OCI-LY1 (cell line): Measurements from ENCODE around the gene EVA1C.

Source experiments
- H2AFZ ChIP-seq: fragments of 200-600 bp; sonication (generic), shearing (Covaris generic); 2 replicates; pipeline ENCODE4 v1.6.0; 2014; ENCODE audit warnings: antibody characterized with exemption, mild to moderate bottlenecking, low read length
- H3F3A ChIP-seq: fragments of 200-600 bp; sonication (generic), shearing (Covaris generic); 2 replicates; pipeline ENCODE4 v1.6.0; 2014; ENCODE audit warnings: mild to moderate bottlenecking, antibody characterized with exemption, low read length, moderate library complexity; ENCODE audit not compliant: insufficient read depth
- H3K27ac ChIP-seq: fragments of 200-600 bp; sonication (generic); 2 replicates; pipeline ENCODE4 v1.5.1; 2014; ENCODE audit warnings: low read length, mixed run types, mild to moderate bottlenecking, low read depth; ENCODE audit not compliant: poor library complexity, severe bottlenecking
- H3K27me3 ChIP-seq: fragments of 200-600 bp; sonication (generic); 2 replicates; pipeline ENCODE4 v1.6.0; 2014; ENCODE audit warnings: antibody characterized with exemption, mild to moderate bottlenecking, low read length, moderate library complexity; ENCODE audit not compliant: insufficient read depth
- H3K36me3 ChIP-seq: fragments of 200-600 bp; sonication (generic); 2 replicates; pipeline ENCODE4 v1.6.1; 2014; ENCODE audit warnings: mild to moderate bottlenecking, antibody characterized with exemption, low read length, moderate library complexity, mixed read lengths; ENCODE audit not compliant: insufficient read depth
- H3K4me1 ChIP-seq: fragments of 200-600 bp; sonication (generic); 2 replicates; pipeline ENCODE4 v1.5.1; 2014; ENCODE audit warnings: mild to moderate bottlenecking, low read length, moderate library complexity; ENCODE audit not compliant: insufficient read depth, severe bottlenecking
- H3K4me2 ChIP-seq: fragments of 200-600 bp; sonication (generic), shearing (Covaris generic); 2 replicates; pipeline ENCODE4 v1.6.1; 2014; ENCODE audit warnings: low read length
- H3K4me3 ChIP-seq: fragments of 200-600 bp; sonication (generic); 2 replicates; pipeline ENCODE4 v1.5.1; 2014; ENCODE audit warnings: low read length, low read depth, mild to moderate bottlenecking, mixed read lengths; ENCODE audit not compliant: poor library complexity, severe bottlenecking
- H3K79me2 ChIP-seq: fragments of 200-600 bp; shearing (Covaris generic); 2 replicates; pipeline ENCODE4 v1.6.1; 2016; ENCODE audit warnings: mixed run types, low read length, mixed read lengths; ENCODE audit not compliant: insufficient read depth
- H3K9ac ChIP-seq: fragments of 200-600 bp; sonication (generic), shearing (Covaris generic); 2 replicates; pipeline ENCODE4 v1.6.1; 2014; ENCODE audit warnings: mild to moderate bottlenecking, low read length, mixed read lengths
- H3K9me2 ChIP-seq: fragments of 200-600 bp; sonication (generic), shearing (Covaris generic); 2 replicates; pipeline ENCODE4 v1.6.1; 2014; ENCODE audit warnings: low read depth, mild to moderate bottlenecking, low read length, mixed read lengths
- H3K9me3 ChIP-seq: fragments of 200-600 bp; shearing (Covaris generic); 2 replicates; pipeline ENCODE4 v1.6.1; 2014; ENCODE audit warnings: low read length, mixed read lengths
- H4K20me1 ChIP-seq: fragments of 200-600 bp; sonication (generic), shearing (Covaris generic); 2 replicates; pipeline ENCODE4 v1.6.0; 2016; ENCODE audit warnings: mild to moderate bottlenecking, low read length; ENCODE audit not compliant: insufficient read depth
- CTCF ChIP-seq: fragments of 200-600 bp; sonication (generic), shearing (Covaris generic); IDR thresholded peaks from 2 replicates; pipeline ENCODE4 v1.5.1; 2017; ENCODE audit warnings: mild to moderate bottlenecking, antibody characterized with exemption, low read length, moderate library complexity, mixed read lengths
- EZH2 ChIP-seq: fragments of 200-600 bp; sonication (generic), shearing (Covaris generic); IDR thresholded peaks from 2 replicates; pipeline ENCODE4 v1.8.0; 2017; ENCODE audit warnings: borderline replicate concordance, mixed run types, mild to moderate bottlenecking, antibody characterized with exemption, low read length, moderate library complexity, mixed read lengths

Gene EVA1C

GRCh38 chr21:32477424-32477745 is 64.9 kb downstream of the EVA1C start:
- H3K27ac ChIP-seq = no peak overlapping the region

GRCh38 chr21:32481875-32482408 is 69.4 kb downstream of the EVA1C start:
- no peak overlapping the region for H2AFZ ChIP-seq

More at GRCh38 chr21:32477424-32477745, 64.9 kb downstream of the EVA1C start:
- H3K9me2 ChIP-seq = no peaks in the 10 kb centered on the region
- no peaks in the 10 kb centered on the region for H3K79me2 ChIP-seq
- H3K4me2 ChIP-seq = no peak overlapping the region
- no peak for TF ChIP-seq EZH2
- TF ChIP-seq CTCF = no peak
- H3K9ac ChIP-seq = no peak overlapping the region
- no peaks in the 10 kb centered on the region for H4K20me1 ChIP-seq
- no peak overlapping the region for H3K4me3 ChIP-seq
- H3K27me3 ChIP-seq = no peaks in the 10 kb centered on the region
- no peak overlapping the region for H2AFZ ChIP-seq
- no peaks in the 10 kb centered on the region for H3F3A ChIP-seq
- no peaks in the 10 kb centered on the region for H3K36me3 ChIP-seq
- no peaks in the 10 kb centered on the region for H3K4me1 ChIP-seq
- no peaks in the 10 kb centered on the region for H3K9me3 ChIP-seq

GRCh38 chr21:32482565-32483292 is 70.2 kb downstream of the EVA1C start:
- Histone ChIP-seq H3K27ac (no peak overlapping the region), H3K4me1 (no peaks in the 10 kb centered on the region)

More at GRCh38 chr21:32481875-32482408, 69.4 kb downstream of the EVA1C start:
- Histone ChIP-seq H3K9me2 (no peaks in the 10 kb centered on the region), H3K27ac (no peak overlapping the region), H3K4me2 (no peak overlapping the region), H4K20me1 (no peaks in the 10 kb centered on the region), H3K9ac (no peak overlapping the region), H3K4me3 (no peak overlapping the region), H3K79me2 (no peaks in the 10 kb centered on the region), H3K27me3 (peaks cover 5% of the 10 kb centered on the region; the same call in 1 of the 2 replicates), H3K9me3 (no peaks in the 10 kb centered on the region), H3K4me1 (no peaks in the 10 kb centered on the region), H3K36me3 (no peaks in the 10 kb centered on the region), H3F3A (no peaks in the 10 kb centered on the region)
- TF ChIP-seq EZH2 (no peak), CTCF (no peak)

More at GRCh38 chr21:32482565-32483292, 70.2 kb downstream of the EVA1C start:
- Histone ChIP-seq H3K9ac (no peak overlapping the region), H3K9me2 (no peaks in the 10 kb centered on the region), H3K79me2 (no peaks in the 10 kb centered on the region), H3K4me2 (no peak overlapping the region), H2AFZ (no peak overlapping the region), H4K20me1 (no peaks in the 10 kb centered on the region), H3K9me3 (no peaks in the 10 kb centered on the region), H3K27me3 (peaks cover 5% of the 10 kb centered on the region; the same call in 1 of the 2 replicates), H3F3A (no peaks in the 10 kb centered on the region), H3K4me3 (no peak overlapping the region), H3K36me3 (no peaks in the 10 kb centered on the region)
- TF ChIP-seq CTCF (no peak), EZH2 (no peak)
